IgD-negative memory B cell (primary cell): ENCODE data around the gene FMN1. TPM values are rescaled to one million over a fixed set of nuclear protein-coding genes. Genes with fewer than 3 reads are reported as not detected.
"Not testable (repeated sequence)": the region's sequence is repeated elsewhere in the genome, so short reads cannot be mapped to it uniquely, and the experiment has no call there.

Experiments
- H3K27ac Mint-ChIP-seq, 3 donors: one replicate each; pipeline ENCODE4 v1.8.0; 2020 to 2022; ENCODE audit warnings: mild to moderate bottlenecking in 3 of 3, mixed read lengths in 3 of 3, moderate library complexity in 1 of 3
- H3K27me3 Mint-ChIP-seq: one replicate; pipeline ENCODE4 v1.8.0; 2021; ENCODE audit warnings: mixed read lengths
- H3K36me3 Mint-ChIP-seq: one replicate; pipeline ENCODE4 v1.8.0; 2020; ENCODE audit warnings: mild to moderate bottlenecking, mixed read lengths
- H3K4me1 Mint-ChIP-seq, 3 donors: one replicate each; pipeline ENCODE4 v1.8.0; 2020 to 2022; ENCODE audit warnings: mixed read lengths in 3 of 3, mild to moderate bottlenecking in 1 of 3
- H3K4me3 Mint-ChIP-seq, 4 donors: one replicate each; pipeline ENCODE4 v1.8.0; 2020 to 2022; ENCODE audit warnings: mild to moderate bottlenecking in 4 of 4, mixed read lengths in 4 of 4, moderate library complexity in 3 of 4
- H3K9me3 Mint-ChIP-seq, 3 donors: one replicate each; pipeline ENCODE4 v1.8.0; 2020 to 2021; ENCODE audit warnings: mixed read lengths in 3 of 3, mild to moderate bottlenecking in 1 of 3
- polyA plus RNA-seq: library from polyadenylated mRNA; unstranded; fragments of 300-500 nt; fragmentation: Illumina TruSeq; gene quantifications from one replicate; pipeline ENCODE4 v1.2.3, GENCODE V29; 2021

The FMN1 gene
- polyA plus RNA-seq, 1 donor from 2014 or later, result not detected

- no peak overlapping the region for H3K4me3 Mint-ChIP-seq
- no peaks in the 10 kb centered on the region for H3K9me3 Mint-ChIP-seq
- no peaks in the 10 kb centered on the region for H3K36me3 Mint-ChIP-seq
- peaks cover 5% of the 10 kb centered on the region for H3K27me3 Mint-ChIP-seq
- H3K4me1 Mint-ChIP-seq, result no peaks in the 10 kb centered on the region
- H3K27ac Mint-ChIP-seq, result no peak overlapping the region
Measured at GRCh38 chr15:32972686-32973085, 221.8 kb downstream of the FMN1 start.

DNA sequence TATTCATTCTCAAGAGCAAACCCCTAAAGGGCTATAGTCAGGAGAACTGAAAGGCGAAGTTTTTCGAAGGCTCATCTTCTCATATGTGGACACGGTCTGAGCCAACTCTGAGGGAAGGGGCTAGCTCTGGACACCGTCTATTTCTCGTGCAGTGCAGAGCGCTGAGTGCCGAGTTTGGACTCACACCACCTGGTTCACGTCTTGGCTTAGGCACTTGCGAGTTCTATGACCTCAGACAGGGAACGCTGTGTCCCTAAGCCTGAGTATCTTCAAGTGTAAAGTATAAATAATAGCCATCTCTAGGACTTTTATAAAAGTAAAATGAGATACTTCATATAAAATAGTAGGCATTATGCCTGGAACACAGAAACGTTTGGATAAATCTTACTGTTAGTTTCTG, 223.7 kb downstream of the FMN1 start:
- H3K4me1 Mint-ChIP-seq, result no peaks in the 10 kb centered on the region
- no peaks in the 10 kb centered on the region for H3K9me3 Mint-ChIP-seq
- H3K36me3 Mint-ChIP-seq, result peaks cover 1% of the 10 kb centered on the region
- no peak overlapping the region for H3K4me3 Mint-ChIP-seq
- H3K27me3 Mint-ChIP-seq, result peaks cover 8% of the 10 kb centered on the region
- H3K27ac Mint-ChIP-seq, result no peak overlapping the region

DNA sequence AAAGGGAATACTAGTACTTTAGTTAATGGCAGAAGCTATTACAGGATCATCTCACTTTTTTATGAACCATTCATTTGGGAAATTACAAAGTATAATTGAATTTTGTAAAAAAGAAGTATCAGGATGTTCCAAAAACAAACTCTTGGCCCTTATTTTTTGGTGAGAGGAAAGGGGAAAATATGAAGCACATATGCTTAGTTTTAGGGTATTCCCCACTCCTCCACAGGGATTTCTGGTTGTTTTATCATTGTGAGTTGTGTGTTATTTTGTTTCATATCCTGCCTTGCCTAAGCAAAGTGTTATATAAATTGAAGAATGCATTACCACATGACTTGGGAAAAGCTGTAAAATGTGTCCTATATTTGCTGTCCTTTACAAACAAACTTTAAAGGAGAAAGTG, 227.0 kb downstream of the FMN1 start:
- no peaks in the 10 kb centered on the region for H3K9me3 Mint-ChIP-seq
- peaks cover 1% of the 10 kb centered on the region for H3K36me3 Mint-ChIP-seq
- H3K27ac Mint-ChIP-seq, result no peak overlapping the region
- H3K4me1 Mint-ChIP-seq, result no peaks in the 10 kb centered on the region
- H3K4me3 Mint-ChIP-seq, result no peak overlapping the region
- H3K27me3 Mint-ChIP-seq, result peaks cover 3% of the 10 kb centered on the region

- Mint-ChIP-seq H3K36me3 (peaks cover 1% of the 10 kb centered on the region), H3K27me3 (peaks cover 5% of the 10 kb centered on the region), H3K4me1 (no peaks in the 10 kb centered on the region), H3K4me3 (no peak overlapping the region), H3K27ac (no peak overlapping the region), H3K9me3 (no peaks in the 10 kb centered on the region)
Measured at GRCh38 chr15:32966512-32966911, 228.0 kb downstream of the FMN1 start.

DNA sequence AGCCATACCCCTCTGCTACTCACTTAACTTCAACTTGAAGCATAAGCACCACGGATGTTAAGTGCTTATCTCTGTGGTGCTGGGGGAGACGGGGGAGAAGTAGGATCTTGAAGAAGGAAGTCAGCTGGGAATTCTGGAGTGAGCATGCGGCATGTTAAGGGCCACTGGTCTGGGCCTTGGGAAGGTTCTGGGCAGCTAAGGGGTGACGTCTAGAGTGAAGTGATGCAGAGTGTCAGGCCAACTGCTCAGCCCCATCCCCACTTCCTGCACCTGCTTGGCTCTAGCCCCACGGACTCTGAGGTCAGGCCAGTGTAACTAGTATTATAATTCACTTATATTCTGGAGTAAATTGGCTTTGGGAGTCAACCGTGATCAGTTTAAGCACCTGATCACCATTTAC, 228.6 kb downstream of the FMN1 start:
- Mint-ChIP-seq H3K4me1 (no peaks in the 10 kb centered on the region), H3K9me3 (no peaks in the 10 kb centered on the region), H3K27ac (no peak overlapping the region), H3K4me3 (no peak overlapping the region), H3K36me3 (peaks cover 1% of the 10 kb centered on the region), H3K27me3 (peaks cover 5% of the 10 kb centered on the region)

GRCh38 chr15:32959077-32959476, 235.4 kb downstream of the FMN1 start:
- peaks cover 11% of the 10 kb centered on the region for H3K27me3 Mint-ChIP-seq
- H3K9me3 Mint-ChIP-seq, result peaks cover 0 to 2% (median 0%) of the 10 kb centered on the region in 3 donors
- H3K27ac Mint-ChIP-seq, result no peak overlapping the region
- H3K36me3 Mint-ChIP-seq, result no peaks in the 10 kb centered on the region
- H3K4me1 Mint-ChIP-seq, result no peaks in the 10 kb centered on the region
- no peak overlapping the region for H3K4me3 Mint-ChIP-seq

GRCh38 chr15:32957219-32957618, 237.3 kb downstream of the FMN1 start:
- H3K4me1 Mint-ChIP-seq, result no peaks in the 10 kb centered on the region
- no peak overlapping the region for H3K4me3 Mint-ChIP-seq
- peaks cover 0 to 2% (median 0%) of the 10 kb centered on the region in 3 donors for H3K9me3 Mint-ChIP-seq
- H3K36me3 Mint-ChIP-seq, result no peaks in the 10 kb centered on the region
- no peak overlapping the region for H3K27ac Mint-ChIP-seq
- H3K27me3 Mint-ChIP-seq, result peaks cover 11% of the 10 kb centered on the region

GRCh38 chr15:32956711-32957110, 237.8 kb downstream of the FMN1 start:
- Mint-ChIP-seq H3K4me1 (no peaks in the 10 kb centered on the region), H3K36me3 (no peaks in the 10 kb centered on the region), H3K27ac (no peak overlapping the region), H3K4me3 (no peak overlapping the region), H3K27me3 (peaks cover 10% of the 10 kb centered on the region), H3K9me3 (peaks cover 0 to 2% (median 0%) of the 10 kb centered on the region in 3 donors)

- Mint-ChIP-seq H3K36me3 (no peaks in the 10 kb centered on the region), H3K4me1 (no peaks in the 10 kb centered on the region), H3K4me3 (no peak overlapping the region), H3K27ac (no peak overlapping the region), H3K9me3 (peaks cover 0 to 2% (median 0%) of the 10 kb centered on the region in 3 donors), H3K27me3 (peaks cover 10% of the 10 kb centered on the region)
Measured at GRCh38 chr15:32956006-32956405, 238.5 kb downstream of the FMN1 start.

GRCh38 chr15:32953533-32953910, 241.0 kb downstream of the FMN1 start:
- Mint-ChIP-seq H3K4me3 (no peak overlapping the region), H3K4me1 (no peaks in the 10 kb centered on the region), H3K27me3 (peaks cover 11% of the 10 kb centered on the region), H3K27ac (no peak overlapping the region), H3K36me3 (peaks cover 1% of the 10 kb centered on the region), H3K9me3 (peaks cover 1 to 5% (median 5%) of the 10 kb centered on the region in 3 donors)

DNA sequence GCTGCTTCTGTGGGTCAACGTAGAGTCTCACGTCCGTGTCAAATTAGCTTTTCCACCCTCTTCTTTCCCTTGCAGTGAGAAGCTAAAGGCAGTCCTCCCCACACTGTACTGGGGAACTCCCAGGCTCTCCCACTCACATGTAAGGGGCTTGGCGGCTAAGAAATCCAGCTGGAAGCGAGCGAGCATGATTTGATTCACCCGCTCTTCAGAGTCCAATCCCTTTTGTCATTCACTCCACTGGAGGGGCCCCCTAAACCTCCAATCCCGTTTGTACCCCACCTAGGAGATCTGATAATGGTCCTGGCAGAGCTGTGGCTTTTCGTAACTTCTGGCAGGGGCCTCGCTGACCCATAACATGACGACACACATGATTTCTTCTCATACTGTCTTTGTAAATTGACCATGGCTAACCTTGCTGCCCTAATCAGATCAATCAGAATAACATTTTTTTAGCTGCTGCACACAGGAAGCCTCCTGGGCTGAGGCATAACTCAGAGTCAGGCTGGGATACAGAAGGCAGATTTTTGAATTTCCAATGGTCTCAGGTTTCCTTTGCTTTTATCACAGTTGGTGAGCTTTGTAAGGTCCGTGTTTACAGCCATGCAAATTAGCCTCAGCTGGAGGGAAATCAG, 241.5 kb downstream of the FMN1 start:
- Mint-ChIP-seq H3K9me3 (peaks cover 1 to 5% (median 5%) of the 10 kb centered on the region in 3 donors), H3K4me1 (no peaks in the 10 kb centered on the region), H3K36me3 (peaks cover 1% of the 10 kb centered on the region), H3K4me3 (no peak overlapping the region), H3K27me3 (peaks cover 7% of the 10 kb centered on the region), H3K27ac (no peak overlapping the region)

DNA sequence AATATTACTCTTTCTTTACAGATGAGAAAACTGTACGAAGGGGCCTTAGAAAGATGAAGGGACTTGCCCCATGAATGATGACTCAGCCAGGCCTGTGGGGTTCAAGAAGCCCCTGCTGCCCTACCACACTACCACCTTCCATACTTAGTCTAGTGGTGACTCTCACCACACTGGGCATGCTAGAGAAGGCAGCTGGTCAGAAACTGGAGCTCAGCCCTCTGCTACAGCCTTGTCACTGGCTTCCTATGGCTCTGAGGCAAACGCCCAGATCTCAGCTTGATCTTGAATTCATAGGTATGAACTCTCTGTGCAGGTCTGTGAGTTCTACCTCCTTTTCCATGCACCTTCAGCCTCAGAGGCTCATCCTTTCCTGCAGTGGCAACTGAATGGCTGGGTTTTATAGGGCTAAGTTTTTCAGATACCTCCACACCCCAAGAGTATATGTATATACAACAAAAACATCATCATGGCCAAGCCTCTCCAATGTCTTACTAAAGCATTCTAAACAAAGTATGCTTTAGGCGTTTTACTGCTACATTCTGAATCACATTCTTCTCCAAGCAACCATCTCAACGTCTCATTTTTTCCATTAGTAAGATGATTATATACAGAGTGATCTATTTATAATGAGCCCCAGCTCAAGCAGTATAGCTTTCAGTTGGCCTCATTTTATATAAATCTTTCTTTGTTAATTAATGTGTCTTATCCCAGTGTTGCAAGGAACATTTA, 242.6 kb downstream of the FMN1 start:
- peaks cover 1 to 5% (median 5%) of the 10 kb centered on the region in 3 donors for H3K9me3 Mint-ChIP-seq

DNA sequence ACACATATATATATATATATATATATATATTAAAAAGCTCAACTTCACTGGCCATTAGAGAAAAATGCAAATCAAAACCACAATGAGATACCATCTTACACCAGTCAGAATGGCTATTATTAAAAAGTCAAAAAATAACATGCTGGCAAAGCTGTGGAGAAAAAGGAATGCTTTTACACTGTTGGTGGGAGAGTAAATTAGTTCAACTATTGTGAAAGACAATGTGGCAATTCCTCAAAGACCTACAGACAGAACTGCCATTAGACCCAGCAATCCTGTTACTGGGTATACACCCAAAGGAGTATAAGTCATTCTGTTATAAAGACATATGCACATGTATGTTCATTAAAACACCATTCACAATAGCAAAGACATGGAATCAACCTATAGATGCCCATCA, 244.5 kb downstream of the FMN1 start:
- not testable (repeated sequence) for H3K4me3 Mint-ChIP-seq, H3K9me3 Mint-ChIP-seq, H3K4me1 Mint-ChIP-seq, H3K27ac Mint-ChIP-seq, H3K27me3 Mint-ChIP-seq, H3K36me3 Mint-ChIP-seq

More for the DNA sequence above, 242.6 kb downstream of the FMN1 start:
- peaks cover 4% of the 10 kb centered on the region for H3K27me3 Mint-ChIP-seq
- H3K36me3 Mint-ChIP-seq, result peaks cover 1% of the 10 kb centered on the region
- H3K27ac Mint-ChIP-seq, result no peak overlapping the region
- H3K4me1 Mint-ChIP-seq, result no peaks in the 10 kb centered on the region
- no peak overlapping the region for H3K4me3 Mint-ChIP-seq

DNA sequence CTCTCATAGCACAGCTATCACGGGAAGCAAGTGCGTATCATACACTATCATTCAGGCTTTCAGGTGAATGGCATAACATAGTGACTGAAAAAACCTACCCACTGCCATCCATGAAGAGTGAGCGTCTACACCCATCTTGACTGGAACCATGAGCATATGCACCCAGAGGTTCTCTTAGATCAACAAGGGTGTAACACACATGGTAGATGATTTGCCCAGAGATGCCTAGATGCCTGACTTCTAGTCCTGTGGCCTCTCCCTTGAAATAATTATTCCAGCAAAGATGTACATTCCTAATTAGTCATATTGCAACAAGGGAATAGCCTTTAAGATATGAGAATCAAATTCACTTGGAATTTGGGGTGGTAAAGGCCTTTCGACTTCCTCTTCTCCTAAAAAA, 248.3 kb downstream of the FMN1 start:
- Mint-ChIP-seq H3K4me3 (no peak overlapping the region), H3K4me1 (no peaks in the 10 kb centered on the region), H3K9me3 (peaks cover 1 to 5% (median 5%) of the 10 kb centered on the region in 3 donors), H3K27me3 (peaks cover 6% of the 10 kb centered on the region), H3K36me3 (peaks cover 1% of the 10 kb centered on the region), H3K27ac (no peak overlapping the region)

GRCh38 chr15:32944431-32944830, 250.1 kb downstream of the FMN1 start:
- peaks cover 0 to 4% (median under 1%) of the 10 kb centered on the region in 3 donors for H3K9me3 Mint-ChIP-seq
- peaks cover 1% of the 10 kb centered on the region for H3K36me3 Mint-ChIP-seq
- H3K4me3 Mint-ChIP-seq, result no peak overlapping the region
- peaks cover 6% of the 10 kb centered on the region for H3K27me3 Mint-ChIP-seq
- H3K27ac Mint-ChIP-seq, result no peak overlapping the region
- H3K4me1 Mint-ChIP-seq, result no peaks in the 10 kb centered on the region

DNA sequence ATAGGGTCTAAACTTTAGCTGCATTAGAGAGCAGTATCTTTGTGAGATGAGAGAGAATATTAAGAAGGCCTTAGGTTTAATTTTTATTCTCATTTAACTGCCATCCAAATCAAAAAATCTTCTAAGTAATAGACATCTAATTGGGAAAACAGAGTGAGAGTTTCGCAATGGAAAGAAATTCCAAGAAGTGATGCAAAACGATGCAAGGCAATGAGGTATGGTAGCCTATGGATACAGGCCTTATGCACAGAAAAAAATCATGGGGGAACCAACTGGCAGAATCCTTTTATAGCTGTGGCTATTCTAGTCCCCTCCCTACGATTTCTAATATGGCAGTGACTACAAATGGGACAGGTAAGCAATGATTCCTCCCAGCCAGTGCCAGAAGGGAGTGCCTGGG, 250.8 kb downstream of the FMN1 start:
- no peak overlapping the region for H3K27ac Mint-ChIP-seq

More for the DNA sequence above, 250.8 kb downstream of the FMN1 start:
- Mint-ChIP-seq H3K9me3 (no peaks in the 10 kb centered on the region), H3K4me3 (no peak overlapping the region), H3K27me3 (peaks cover 10% of the 10 kb centered on the region), H3K36me3 (no peaks in the 10 kb centered on the region), H3K4me1 (no peaks in the 10 kb centered on the region)
